Sigmoid colon (tissue), 4 donors: ENCODE measurements around the gene CMTM3.

Experiments
- POLR2AphosphoS5 ChIP-seq, 4 donors: sonication (generic); formaldehyde crosslinking; IDR thresholded peaks; one replicate each; pipeline ENCODE4 v1.6.1; 2017; ENCODE audit warnings: antibody characterized with exemption in 4 of 4
- TF ChIP-seq, protein P1 (sequence below), 4 experiments: fragments of 450-650 bp in 3 of 4; fragments of 200-600 bp in 1 of 4; IDR thresholded peaks; one replicate each; pipeline ENCODE4 v1.5.1; 2016 to 2019; ENCODE audit warnings: antibody characterized with exemption in 4 of 4, mild to moderate bottlenecking in 3 of 4, moderate library complexity in 2 of 4

DNA sequence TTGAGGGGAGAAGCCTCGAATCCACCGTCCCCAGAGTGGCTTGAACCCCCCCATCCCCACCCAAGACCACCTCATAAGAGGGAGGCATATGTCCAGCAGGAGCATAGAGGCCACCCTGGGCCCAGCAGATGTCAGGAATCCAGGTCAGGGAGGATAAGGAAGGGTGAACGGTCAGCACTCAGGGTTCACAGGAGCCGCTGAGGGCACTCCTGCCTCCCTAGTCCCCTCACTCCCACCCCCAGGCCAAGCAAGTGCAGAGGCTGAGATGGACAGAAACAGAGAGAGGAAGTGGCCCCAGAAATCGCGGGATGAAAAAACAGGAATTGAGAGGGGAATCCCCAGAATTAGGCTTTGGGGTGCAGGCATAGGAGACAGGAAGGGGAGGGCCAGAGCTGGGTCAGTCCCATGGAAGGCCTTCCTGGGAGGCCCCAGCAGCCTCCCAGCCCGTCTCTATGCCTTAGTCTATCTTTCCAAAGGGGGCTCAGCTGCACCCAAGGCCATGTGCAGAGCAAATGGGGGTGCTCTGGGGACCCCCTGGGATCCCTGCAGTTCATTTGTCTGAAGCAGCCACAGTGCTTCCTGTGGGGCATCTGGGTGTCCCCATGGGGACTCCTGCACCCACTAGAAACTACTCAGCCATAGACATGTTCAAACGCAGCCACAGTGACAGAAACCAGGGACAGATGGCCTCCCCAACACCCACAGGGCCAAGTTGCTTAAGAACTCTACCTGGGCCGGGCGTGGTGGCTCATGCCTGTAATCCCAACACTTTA lies 1.7 kb downstream of the CMTM3 start:
- TF ChIP-seq, protein P1, sequence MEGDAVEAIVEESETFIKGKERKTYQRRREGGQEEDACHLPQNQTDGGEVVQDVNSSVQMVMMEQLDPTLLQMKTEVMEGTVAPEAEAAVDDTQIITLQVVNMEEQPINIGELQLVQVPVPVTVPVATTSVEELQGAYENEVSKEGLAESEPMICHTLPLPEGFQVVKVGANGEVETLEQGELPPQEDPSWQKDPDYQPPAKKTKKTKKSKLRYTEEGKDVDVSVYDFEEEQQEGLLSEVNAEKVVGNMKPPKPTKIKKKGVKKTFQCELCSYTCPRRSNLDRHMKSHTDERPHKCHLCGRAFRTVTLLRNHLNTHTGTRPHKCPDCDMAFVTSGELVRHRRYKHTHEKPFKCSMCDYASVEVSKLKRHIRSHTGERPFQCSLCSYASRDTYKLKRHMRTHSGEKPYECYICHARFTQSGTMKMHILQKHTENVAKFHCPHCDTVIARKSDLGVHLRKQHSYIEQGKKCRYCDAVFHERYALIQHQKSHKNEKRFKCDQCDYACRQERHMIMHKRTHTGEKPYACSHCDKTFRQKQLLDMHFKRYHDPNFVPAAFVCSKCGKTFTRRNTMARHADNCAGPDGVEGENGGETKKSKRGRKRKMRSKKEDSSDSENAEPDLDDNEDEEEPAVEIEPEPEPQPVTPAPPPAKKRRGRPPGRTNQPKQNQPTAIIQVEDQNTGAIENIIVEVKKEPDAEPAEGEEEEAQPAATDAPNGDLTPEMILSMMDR (IDR thresholded peaks at IDR 0.05), result no peak
- no peak for TF ChIP-seq POLR2AphosphoS5 (IDR thresholded peaks at IDR 0.05)
